Stimulated activated effector memory CD8-positive, alpha-beta T cell treated with anti-CD3 and anti-CD28 coated beads, Interleukin-12 subunit alpha, Interleukin-12 subunit beta, amount 100 ng/mL, for 72 hours (primary cell): ENCODE measurements around the gene KIF1B.

ENCODE experiments used
- ATAC-seq: fragments of 150-1000 bp; cut with Tn5 transposase; 2 replicates; pipeline ENCODE4 v1.10.0; 2021
- DNase-seq, 2 donors: peaks; one replicate each; pipeline ENCODE4 v3.0.0; 2021 to 2022; ENCODE audit warnings: low spot score in 2 of 2
- H3K27ac Mint-ChIP-seq: one replicate; pipeline ENCODE4 v1.8.0; 2022; ENCODE audit warnings: mild to moderate bottlenecking, mixed read lengths
- H3K36me3 Mint-ChIP-seq: one replicate; pipeline ENCODE4 v1.8.0; 2022; ENCODE audit warnings: mild to moderate bottlenecking, mixed read lengths
- H3K4me1 Mint-ChIP-seq: one replicate; pipeline ENCODE4 v1.8.0; 2022; ENCODE audit warnings: mixed read lengths
- H3K4me3 Mint-ChIP-seq: one replicate; pipeline ENCODE4 v1.8.0; 2022; ENCODE audit warnings: mild to moderate bottlenecking, mixed read lengths
- H3K9me3 Mint-ChIP-seq: one replicate; pipeline ENCODE4 v1.8.0; 2022; ENCODE audit warnings: mixed read lengths

Gene KIF1B

GRCh38 chr1:10309243-10310011 lies 99.1 kb downstream of the KIF1B start:
- peaks cover 15% of the 10 kb centered on the region for H3K4me1 Mint-ChIP-seq
- H3K27ac Mint-ChIP-seq, result no peak overlapping the region
- no peak for DNase-seq
- peaks cover 9% of the 10 kb centered on the region for H3K36me3 Mint-ChIP-seq
- H3K4me3 Mint-ChIP-seq, result no peak overlapping the region
- no peak for ATAC-seq
- no peaks in the 10 kb centered on the region for H3K9me3 Mint-ChIP-seq

- Mint-ChIP-seq H3K4me1 (no peaks in the 10 kb centered on the region), H3K4me3 (no peak overlapping the region), H3K36me3 (no peaks in the 10 kb centered on the region), H3K9me3 (no peaks in the 10 kb centered on the region), H3K27ac (no peak overlapping the region)
- no peak for DNase-seq
- no peak for ATAC-seq
Measured at GRCh38 chr1:10316752-10317151, 106.4 kb downstream of the KIF1B start.

- Mint-ChIP-seq H3K4me3 (no peak overlapping the region), H3K27ac (no peak overlapping the region), H3K36me3 (no peaks in the 10 kb centered on the region), H3K4me1 (no peaks in the 10 kb centered on the region), H3K9me3 (no peaks in the 10 kb centered on the region)
- DNase-seq (no peak), ATAC-seq (no peak)
Measured at GRCh38 chr1:10319750-10320149, 109.4 kb downstream of the KIF1B start.

- Mint-ChIP-seq H3K9me3 (no peaks in the 10 kb centered on the region), H3K4me1 (no peaks in the 10 kb centered on the region), H3K4me3 (no peak overlapping the region), H3K27ac (no peak overlapping the region), H3K36me3 (no peaks in the 10 kb centered on the region)
- ATAC-seq, result no peak
- DNase-seq, result no peak
Measured at GRCh38 chr1:10320336-10320735, 110.0 kb downstream of the KIF1B start.

GRCh38 chr1:10322821-10323220 lies 112.5 kb downstream of the KIF1B start:
- Mint-ChIP-seq H3K36me3 (no peaks in the 10 kb centered on the region), H3K9me3 (no peaks in the 10 kb centered on the region)
- ATAC-seq, result no peak

GRCh38 chr1:10324627-10325026 lies 114.3 kb downstream of the KIF1B start:
- Mint-ChIP-seq H3K36me3 (no peaks in the 10 kb centered on the region), H3K4me1 (no peaks in the 10 kb centered on the region), H3K9me3 (no peaks in the 10 kb centered on the region), H3K27ac (peak overlapping the region; percentile 69), H3K4me3 (peak overlapping the region; percentile 34)
- ATAC-seq, result no peak
- no peak for DNase-seq

More at GRCh38 chr1:10322821-10323220, 112.5 kb downstream of the KIF1B start:
- H3K4me3 Mint-ChIP-seq, result no peak overlapping the region
- DNase-seq, result no peak
- H3K4me1 Mint-ChIP-seq, result no peaks in the 10 kb centered on the region
- H3K27ac Mint-ChIP-seq, result no peak overlapping the region

- H3K36me3 Mint-ChIP-seq, result no peaks in the 10 kb centered on the region
- no peaks in the 10 kb centered on the region for H3K9me3 Mint-ChIP-seq
- peak overlapping the region; percentile 34 for H3K4me3 Mint-ChIP-seq
- no peaks in the 10 kb centered on the region for H3K4me1 Mint-ChIP-seq
- peak overlapping the region; percentile 69 for H3K27ac Mint-ChIP-seq
- no peak for DNase-seq
- ATAC-seq, result no peak
Measured at GRCh38 chr1:10325521-10325920, 115.2 kb downstream of the KIF1B start.

- Mint-ChIP-seq H3K27ac (peak overlapping the region; percentile 69), H3K36me3 (no peaks in the 10 kb centered on the region), H3K4me3 (no peak overlapping the region), H3K4me1 (no peaks in the 10 kb centered on the region), H3K9me3 (no peaks in the 10 kb centered on the region)
- DNase-seq, result no peak
- no peak for ATAC-seq
Measured at GRCh38 chr1:10326251-10326650, 115.9 kb downstream of the KIF1B start.

GRCh38 chr1:10328180-10328963 lies 118.0 kb downstream of the KIF1B start:
- no peak overlapping the region for H3K27ac Mint-ChIP-seq
- ATAC-seq, result no peak
- no peaks in the 10 kb centered on the region for H3K36me3 Mint-ChIP-seq
- DNase-seq, result no peak
- H3K9me3 Mint-ChIP-seq, result no peaks in the 10 kb centered on the region
- H3K4me1 Mint-ChIP-seq, result no peaks in the 10 kb centered on the region
- H3K4me3 Mint-ChIP-seq, result no peak overlapping the region

GRCh38 chr1:10337436-10337835 lies 127.1 kb downstream of the KIF1B start:
- Mint-ChIP-seq H3K36me3 (peaks cover 67% of the 10 kb centered on the region), H3K4me1 (no peaks in the 10 kb centered on the region), H3K27ac (no peak overlapping the region), H3K9me3 (no peaks in the 10 kb centered on the region), H3K4me3 (no peak overlapping the region)
- no peak for ATAC-seq
- no peak for DNase-seq

GRCh38 chr1:10338047-10338446 lies 127.7 kb downstream of the KIF1B start:
- ATAC-seq (peak; percentile 75), DNase-seq (peak in 1 of 2 donors; percentile 65)
- Mint-ChIP-seq H3K27ac (no peak overlapping the region), H3K4me1 (no peaks in the 10 kb centered on the region), H3K9me3 (no peaks in the 10 kb centered on the region), H3K36me3 (peaks cover 73% of the 10 kb centered on the region), H3K4me3 (no peak overlapping the region)

GRCh38 chr1:10338611-10339010 lies 128.2 kb downstream of the KIF1B start:
- Mint-ChIP-seq H3K4me1 (no peaks in the 10 kb centered on the region), H3K27ac (no peak overlapping the region), H3K9me3 (no peaks in the 10 kb centered on the region), H3K36me3 (peaks cover 76% of the 10 kb centered on the region), H3K4me3 (no peak overlapping the region)
- ATAC-seq (no peak), DNase-seq (no peak)

- Mint-ChIP-seq H3K36me3 (peaks cover 72% of the 10 kb centered on the region), H3K27ac (no peak overlapping the region), H3K9me3 (no peaks in the 10 kb centered on the region), H3K4me3 (no peak overlapping the region), H3K4me1 (no peaks in the 10 kb centered on the region)
- DNase-seq, result no peak
- ATAC-seq, result no peak
Measured at GRCh38 chr1:10339036-10339567, 128.7 kb downstream of the KIF1B start.

GRCh38 chr1:10339815-10340214 lies 129.4 kb downstream of the KIF1B start:
- no peaks in the 10 kb centered on the region for H3K4me1 Mint-ChIP-seq
- H3K36me3 Mint-ChIP-seq, result peaks cover 64% of the 10 kb centered on the region
- no peak overlapping the region for H3K4me3 Mint-ChIP-seq
- H3K9me3 Mint-ChIP-seq, result no peaks in the 10 kb centered on the region
- H3K27ac Mint-ChIP-seq, result no peak overlapping the region
- no peak for ATAC-seq
- no peak for DNase-seq

- Mint-ChIP-seq H3K36me3 (peaks cover 52% of the 10 kb centered on the region), H3K4me3 (no peak overlapping the region), H3K9me3 (no peaks in the 10 kb centered on the region), H3K27ac (no peak overlapping the region), H3K4me1 (no peaks in the 10 kb centered on the region)
- ATAC-seq (no peak), DNase-seq (no peak)
Measured at GRCh38 chr1:10340930-10341590, 130.7 kb downstream of the KIF1B start.
